H9 (cell line): ENCODE data around the gene SMIM23. TPM values are rescaled to one million over a fixed set of nuclear protein-coding genes. Genes with fewer than 3 reads are reported as not detected.

Source experiments
- DNase-seq: peaks from one replicate; pipeline ENCODE4 v3.0.0-alpha.2; 2017
- H2AFZ ChIP-seq: one replicate; pipeline ENCODE4 v1.6.1; 2013; ENCODE audit warnings: mild to moderate bottlenecking, low read length, control low read depth, moderate library complexity
- H2AK5ac ChIP-seq: 2 replicates; pipeline ENCODE4 v1.6.1; 2013; ENCODE audit warnings: low read length, control low read depth, mixed read lengths; ENCODE audit not compliant: insufficient read length
- H2BK120ac ChIP-seq: one replicate; pipeline ENCODE4 v1.6.1; 2013; ENCODE audit warnings: low read depth, mild to moderate bottlenecking, low read length, control low read depth, inconsistent platforms; ENCODE audit not compliant: poor library complexity, severe bottlenecking
- H2BK12ac ChIP-seq: 2 replicates; pipeline ENCODE4 v1.6.1; 2013; ENCODE audit warnings: low read length, control low read depth, mixed read lengths, low read depth; ENCODE audit not compliant: insufficient read length
- H2BK15ac ChIP-seq: 2 replicates; pipeline ENCODE4 v1.6.1; 2013; ENCODE audit warnings: low read depth, low read length, control low read depth
- H2BK20ac ChIP-seq: one replicate; pipeline ENCODE4 v1.6.1; 2013; ENCODE audit warnings: low read depth, mild to moderate bottlenecking, low read length, control low read depth, inconsistent platforms; ENCODE audit not compliant: poor library complexity, severe bottlenecking
- H2BK5ac ChIP-seq: 2 replicates; pipeline ENCODE4 v1.6.1; 2013; ENCODE audit warnings: low read length, control low read depth, mixed read lengths; ENCODE audit not compliant: insufficient read length
- H3K14ac ChIP-seq: 2 replicates; pipeline ENCODE4 v1.6.1; 2013; ENCODE audit warnings: low read length, control low read depth; ENCODE audit not compliant: insufficient read depth
- H3K18ac ChIP-seq: 2 replicates; pipeline ENCODE4 v1.6.1; 2013; ENCODE audit warnings: low read depth, mild to moderate bottlenecking, mixed read lengths, low read length, control low read depth; ENCODE audit not compliant: insufficient read length
- H3K23ac ChIP-seq: 2 replicates; pipeline ENCODE4 v1.6.1; 2013; ENCODE audit warnings: low read length, control low read depth, mixed read lengths, low read depth; ENCODE audit not compliant: insufficient read length
- H3K23me2 ChIP-seq: 2 replicates; pipeline ENCODE4 v1.6.1; 2013; ENCODE audit warnings: low read depth, mild to moderate bottlenecking, mixed read lengths, low read length, control low read depth; ENCODE audit not compliant: insufficient read length, poor library complexity, severe bottlenecking
- H3K27ac ChIP-seq: 2 replicates; pipeline ENCODE4 v1.5.1; 2013; ENCODE audit warnings: low read length, control low read depth, mixed read lengths, low read depth; ENCODE audit not compliant: insufficient read length
- H3K27me3 ChIP-seq: 2 replicates; pipeline ENCODE4 v1.6.1; 2013; ENCODE audit warnings: low read length, control low read depth, inconsistent platforms; ENCODE audit not compliant: insufficient read depth
- H3K4ac ChIP-seq: 2 replicates; pipeline ENCODE4 v1.6.1; 2013; ENCODE audit warnings: low read depth, mild to moderate bottlenecking, control low read depth, inconsistent platforms, low read length, moderate library complexity
- H3K4me1 ChIP-seq: 2 replicates; pipeline ENCODE4 v1.6.1; 2013; ENCODE audit warnings: low read length, control low read depth, inconsistent platforms; ENCODE audit not compliant: insufficient read depth
- H3K4me2 ChIP-seq: 2 replicates; pipeline ENCODE4 v1.6.1; 2013; ENCODE audit warnings: low read length, control low read depth, mixed read lengths; ENCODE audit not compliant: insufficient read length, insufficient read depth
- H3K56ac ChIP-seq: 2 replicates; pipeline ENCODE4 v1.6.1; 2013; ENCODE audit warnings: low read depth, mild to moderate bottlenecking, mixed read lengths, low read length, control low read depth; ENCODE audit not compliant: insufficient read length
- H3K79me1 ChIP-seq: 2 replicates; pipeline ENCODE4 v1.6.1; 2013; ENCODE audit warnings: low read depth, mild to moderate bottlenecking, moderate library complexity, low read length, control low read depth, inconsistent platforms; ENCODE audit not compliant: insufficient read depth, poor library complexity, severe bottlenecking
- H3K79me2 ChIP-seq: 2 replicates; pipeline ENCODE4 v1.6.1; 2013; ENCODE audit warnings: low read length, control low read depth, inconsistent platforms; ENCODE audit not compliant: insufficient read depth
- H3K9ac ChIP-seq: 2 replicates; pipeline ENCODE4 v1.6.1; 2013; ENCODE audit warnings: low read length, control low read depth, mixed read lengths; ENCODE audit not compliant: insufficient read length; ENCODE audit errors: extremely low read depth
- H3K9me3 ChIP-seq: one replicate; pipeline ENCODE4 v1.6.1; 2013; ENCODE audit warnings: low read depth, low read length, inconsistent platforms; ENCODE audit not compliant: control insufficient read depth
- H3T11ph ChIP-seq: one replicate; pipeline ENCODE4 v1.6.1; 2013; ENCODE audit warnings: mild to moderate bottlenecking, low read length, control low read depth, inconsistent platforms
- H4K20me1 ChIP-seq: one replicate; pipeline ENCODE4 v1.6.1; 2013; ENCODE audit not compliant: control insufficient read depth, insufficient read length, insufficient read depth
- H4K5ac ChIP-seq: 2 replicates; pipeline ENCODE4 v1.6.1; 2013; ENCODE audit warnings: low read depth, mild to moderate bottlenecking, mixed read lengths, low read length, control low read depth; ENCODE audit not compliant: insufficient read length
- H4K8ac ChIP-seq: replicated peaks from 2 replicates; pipeline ENCODE4 v1.6.1; 2013; ENCODE audit warnings: low read length, control low read depth, mixed read lengths, low read depth; ENCODE audit not compliant: insufficient read length
- H4K91ac ChIP-seq: 2 replicates; pipeline ENCODE4 v1.6.1; 2013; ENCODE audit warnings: low read depth, mild to moderate bottlenecking, moderate library complexity, mixed read lengths, low read length, control low read depth; ENCODE audit not compliant: insufficient read length
- H3K27ac Mint-ChIP-seq, 3 experiments: 2 replicates in 2 of 3; 3 replicates in 1 of 3; pipeline ENCODE4 v1.8.0; 2020 to 2021; ENCODE audit warnings: mixed read lengths in 3 of 3, mild to moderate bottlenecking in 1 of 3, moderate library complexity in 1 of 3
- H3K27me3 Mint-ChIP-seq: 2 replicates; pipeline ENCODE4 v1.8.0; 2021; ENCODE audit warnings: low read depth, mild to moderate bottlenecking, moderate library complexity, mixed read lengths
- H3K36me3 Mint-ChIP-seq, 3 experiments: 2 replicates in 2 of 3; 3 replicates in 1 of 3; pipeline ENCODE4 v1.8.0; 2020 to 2021; ENCODE audit warnings: low read depth in 3 of 3, mixed read lengths in 3 of 3; ENCODE audit not compliant: insufficient read depth in 1 of 3
- H3K4me1 Mint-ChIP-seq, 2 experiments: 2 replicates each; pipeline ENCODE4 v1.8.0; 2020; ENCODE audit warnings: mixed read lengths in 2 of 2
- H3K4me3 Mint-ChIP-seq, 2 experiments: 2 replicates in 1 of 2; 3 replicates in 1 of 2; pipeline ENCODE4 v1.8.0; 2020 to 2021; ENCODE audit warnings: mild to moderate bottlenecking in 2 of 2, mixed read lengths in 2 of 2, moderate library complexity in 1 of 2
- H3K9me3 Mint-ChIP-seq, 2 experiments: 2 replicates in 1 of 2; 3 replicates in 1 of 2; pipeline ENCODE4 v1.8.0; 2020; ENCODE audit warnings: mild to moderate bottlenecking in 2 of 2, mixed read lengths in 2 of 2, moderate library complexity in 1 of 2
- CTCF ChIP-seq: fragments of 200-600 bp; sonication (generic); conservative IDR thresholded peaks from 3 replicates; pipeline ENCODE4 v1.8.0; 2021; ENCODE audit warnings: antibody characterized with exemption, mild to moderate bottlenecking
- WGBS: extraction: QIAGEN DNeasy Blood & Tissue Kit; methylation state at CpG from one replicate; pipeline ENCODE4 v1.1.7; 2013; ENCODE audit warnings: missing lambda C conversion rate, low lambda C conversion rate, mixed read lengths; ENCODE audit not compliant: insufficient read length; ENCODE audit errors: extremely low coverage; 5-methylcytosine and 5-hydroxymethylcytosine counted together
- total RNA-seq: library from RNA; stranded (reverse); gene quantifications from 2 replicates; pipeline ENCODE4 v1.2.1, GENCODE V29; 2021

Gene SMIM23
- total RNA-seq, 1 experiment from 2014 or later, result not detected

- no peak overlapping the region for H3T11ph ChIP-seq
- no peak overlapping the region for H3K56ac ChIP-seq
- WGBS, result no CpG with 5 or more reads among the region's 11 CpGs
- no peak for DNase-seq
- Mint-ChIP-seq H3K27me3 (peaks cover 51% of the 10 kb centered on the region), H3K4me3 (no peak overlapping the region), H3K36me3 (no peaks in the 10 kb centered on the region), H3K27ac (no peak overlapping the region; a peak in 1 of 7 replicates), H3K4me1 (peaks cover 37% of the 10 kb centered on the region in 2 experiments), H3K9me3 (no peaks in the 10 kb centered on the region)
- H2AK5ac ChIP-seq, result no peak overlapping the region
- no peak overlapping the region for H3K9ac ChIP-seq
- no peak overlapping the region for H2BK15ac ChIP-seq
- no peak overlapping the region for H3K4ac ChIP-seq
- no peak overlapping the region for H4K5ac ChIP-seq
- no peak overlapping the region for H4K91ac ChIP-seq
- no peak overlapping the region for H3K4me2 ChIP-seq
- H3K4me1 ChIP-seq, result no peaks in the 10 kb centered on the region; the same call in 1 of the 2 replicates
- H2AFZ ChIP-seq, result no peak overlapping the region
- no peaks in the 10 kb centered on the region for H3K79me1 ChIP-seq
- no peak overlapping the region for H2BK120ac ChIP-seq
- H2BK20ac ChIP-seq, result no peak overlapping the region
- H2BK12ac ChIP-seq, result no peak overlapping the region
- no peaks in the 10 kb centered on the region for H3K23me2 ChIP-seq
- H3K27me3 ChIP-seq, result no peaks in the 10 kb centered on the region
- H4K20me1 ChIP-seq, result no peaks in the 10 kb centered on the region
- no peaks in the 10 kb centered on the region for H3K9me3 ChIP-seq
- H3K79me2 ChIP-seq, result no peaks in the 10 kb centered on the region
- no peak for TF ChIP-seq CTCF
- H3K27ac ChIP-seq, result no peak overlapping the region
- no peak overlapping the region for H3K23ac ChIP-seq
- H4K8ac ChIP-seq, result no peak overlapping the region
- H2BK5ac ChIP-seq, result no peak overlapping the region
- H3K14ac ChIP-seq, result no peak overlapping the region
- no peak overlapping the region for H3K18ac ChIP-seq
Measured at GRCh38 chr5:171736976-171737891, 48.4 kb upstream of the SMIM23 start.
